HG03439 (cell line): Measurements from ENCODE around the gene ENTREP3.

Experiments used
- ATAC-seq: cut with Tn5 transposase; IDR thresholded peaks from one replicate; pipeline ENCODE4 v1.9.1; 2021; ENCODE audit warnings: mild to moderate bottlenecking, moderate library complexity; ENCODE audit not compliant: unreplicated experiment

ENTREP3 gene

DNA sequence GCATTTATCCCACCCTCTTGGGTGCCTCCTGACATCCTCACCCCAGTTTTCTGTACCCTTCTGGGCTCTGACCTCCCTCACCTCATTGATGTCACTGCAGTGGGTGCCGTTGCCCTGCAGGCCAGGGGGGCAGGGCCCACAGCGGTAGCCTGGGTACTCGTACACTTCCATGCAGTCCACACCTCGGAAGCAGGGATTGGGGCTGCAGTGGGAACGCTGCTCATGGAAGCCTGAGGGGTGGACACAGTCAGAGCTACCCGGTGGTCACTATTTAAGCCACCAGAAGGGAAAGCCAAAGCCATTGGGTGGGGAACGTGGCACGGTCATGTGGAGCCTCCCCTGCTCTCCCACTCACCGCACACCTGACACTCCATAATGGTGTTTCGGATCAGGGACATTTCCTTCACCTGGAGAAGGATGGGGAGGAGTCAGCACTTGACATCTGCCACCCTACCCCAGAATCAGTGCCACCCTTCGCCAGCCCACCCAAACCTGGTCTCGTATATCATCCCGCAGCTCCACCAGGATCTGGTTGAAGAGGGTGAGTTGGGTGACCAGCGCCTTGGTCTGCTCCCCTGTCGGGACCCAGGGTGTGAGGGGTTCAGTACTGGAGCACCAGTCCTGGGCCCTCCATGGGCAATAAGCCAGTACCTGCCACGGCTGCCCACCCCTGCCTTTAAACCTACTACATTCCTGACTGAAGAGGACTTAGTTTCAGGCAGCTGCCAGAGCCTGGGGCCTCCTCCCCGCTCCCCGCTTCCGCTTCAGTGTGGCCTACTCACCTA lies 52.4 kb downstream of the ENTREP3 start:
- no peak for ATAC-seq

DNA sequence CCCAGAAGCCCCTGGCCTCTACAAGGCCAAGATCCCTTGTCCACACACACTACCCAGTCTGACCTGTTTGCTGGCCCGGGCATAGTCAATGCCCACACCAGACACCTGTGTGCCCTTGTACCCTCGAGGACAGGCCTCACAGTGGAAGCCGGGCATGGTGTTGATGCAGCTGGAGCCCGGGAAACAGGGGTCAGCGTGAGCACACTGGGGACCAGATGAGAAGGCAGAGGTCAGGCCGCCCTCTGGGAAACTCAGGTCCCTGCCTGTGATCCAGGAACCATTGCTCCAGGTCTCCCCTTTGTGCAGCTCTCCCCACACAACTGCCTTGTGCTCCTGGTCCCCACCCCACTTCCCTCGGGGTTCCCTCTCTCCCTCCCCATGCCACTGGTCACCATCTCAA lies 53.1 kb downstream of the ENTREP3 start:
- ATAC-seq = no peak

DNA sequence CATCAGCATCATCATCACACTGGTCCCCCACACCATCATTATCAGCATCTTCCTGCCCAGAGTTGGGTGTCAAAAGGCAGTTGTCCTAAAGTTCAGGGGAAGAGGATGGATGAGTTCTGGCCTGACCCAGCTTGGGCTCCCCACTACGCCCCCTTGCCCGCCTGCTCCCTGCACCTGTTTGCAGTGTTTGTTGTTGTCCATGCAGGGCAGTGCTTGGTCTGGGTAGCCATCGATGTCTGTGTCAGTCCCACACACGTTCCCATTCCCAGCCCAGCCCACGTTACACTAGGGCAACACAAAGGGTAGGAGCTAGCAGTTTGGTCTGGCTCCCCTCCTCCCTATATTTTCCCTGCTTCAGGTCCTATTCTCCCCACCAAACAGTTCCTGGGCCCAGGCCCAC lies 54.4 kb downstream of the ENTREP3 start:
- ATAC-seq = no peak

DNA sequence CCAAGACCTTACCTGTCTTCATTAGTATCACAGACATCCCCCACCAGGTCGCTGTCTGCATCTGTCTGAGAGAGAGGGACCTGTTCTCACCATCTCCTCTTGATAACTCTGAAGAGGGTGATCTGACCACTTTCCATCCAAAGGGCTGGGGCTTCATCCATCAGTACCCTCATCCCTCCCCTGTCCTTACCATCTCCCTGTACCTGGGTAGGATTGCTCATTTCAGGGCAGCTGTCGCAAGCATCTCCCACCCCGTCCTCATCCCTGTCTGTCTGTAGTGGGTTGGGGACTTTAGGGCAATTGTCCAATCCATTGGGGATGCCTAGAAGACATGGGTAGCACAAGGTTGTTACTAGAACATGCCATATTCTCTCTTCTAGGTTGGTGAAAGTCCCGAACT lies 55.5 kb downstream of the ENTREP3 start:
- no peak for ATAC-seq

DNA sequence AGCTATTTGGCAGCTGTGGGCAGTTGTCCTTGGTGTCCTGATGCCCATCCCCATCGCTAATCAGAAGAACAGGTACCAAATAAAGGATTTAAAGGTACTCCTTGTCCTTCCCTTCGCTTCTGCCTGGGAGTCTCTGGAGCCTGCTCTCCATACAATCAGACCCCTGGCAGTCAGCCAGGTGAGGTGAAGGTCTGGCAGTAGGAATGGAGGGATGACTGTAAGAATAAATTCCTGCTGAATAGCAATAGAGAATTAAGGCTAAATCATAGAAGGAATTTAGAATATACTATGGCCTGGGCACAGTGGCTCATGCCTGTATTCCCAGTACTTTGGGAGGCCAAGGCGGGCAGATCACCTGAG lies 56.8 kb downstream of the ENTREP3 start:
- no peak for ATAC-seq

DNA sequence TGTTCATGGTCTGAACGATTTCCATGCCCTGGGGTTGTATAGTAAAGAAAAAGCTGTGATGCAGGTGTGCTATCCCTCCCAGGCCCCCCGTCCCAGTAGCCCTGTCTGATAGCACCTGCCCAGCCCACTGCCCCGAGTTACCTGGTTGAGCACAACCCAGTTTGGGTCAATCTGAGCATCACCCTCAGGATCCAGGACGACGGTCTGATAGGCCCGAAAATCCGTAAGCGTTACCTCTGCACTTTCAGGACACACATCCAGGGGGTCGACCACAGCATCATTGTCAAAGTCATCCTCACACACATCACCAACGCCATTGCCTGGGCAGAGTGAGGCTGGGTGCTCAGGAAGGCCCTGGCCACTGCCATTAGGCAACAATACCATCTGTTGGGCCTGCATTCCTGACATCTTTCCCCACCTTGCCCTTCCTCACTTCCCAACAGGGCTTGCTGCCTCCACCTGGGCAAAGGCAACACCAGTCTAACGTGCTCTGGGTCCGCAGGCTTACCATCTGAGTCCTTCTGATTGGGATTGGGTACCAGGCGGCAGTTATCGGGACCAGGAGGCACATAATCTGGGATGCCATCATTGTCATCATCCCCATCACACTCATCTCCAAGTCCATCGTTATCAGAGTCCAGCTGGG lies 57.3 kb downstream of the ENTREP3 start:
- ATAC-seq = no peak
